Loucy (cell line): ENCODE results near the gene TEX35.

Experiments
- H2AFZ ChIP-seq: fragments of 200-600 bp; sonication (generic); 2 replicates; pipeline ENCODE4 v1.6.0; 2016; ENCODE audit warnings: antibody characterized with exemption, mild to moderate bottlenecking, low read length, moderate library complexity
- H3F3A ChIP-seq: fragments of 200-600 bp; 2 replicates; pipeline ENCODE4 v1.6.0; 2016; ENCODE audit warnings: antibody characterized with exemption, low read depth, mild to moderate bottlenecking
- H3K27me3 ChIP-seq: fragments of 200-600 bp; sonication (generic); 2 replicates; pipeline ENCODE4 v1.6.1; 2014; ENCODE audit warnings: low read length, mild to moderate bottlenecking; ENCODE audit not compliant: insufficient read depth, poor library complexity, severe bottlenecking
- H3K36me3 ChIP-seq: fragments of 200-600 bp; sonication (generic); 2 replicates; pipeline ENCODE4 v1.6.1; 2016; ENCODE audit warnings: low read length; ENCODE audit not compliant: insufficient read depth
- H3K4me1 ChIP-seq: fragments of 200-600 bp; sonication (generic); 2 replicates; pipeline ENCODE4 v1.5.1; 2014; ENCODE audit warnings: low read length, mild to moderate bottlenecking; ENCODE audit not compliant: insufficient read depth, poor library complexity, severe bottlenecking
- H3K4me2 ChIP-seq: fragments of 200-600 bp; sonication (generic); 2 replicates; pipeline ENCODE4 v1.6.0; 2014; ENCODE audit warnings: antibody characterized with exemption, low read length, low read depth, mild to moderate bottlenecking; ENCODE audit not compliant: poor library complexity, severe bottlenecking
- H3K4me3 ChIP-seq: fragments of 200-600 bp; sonication (generic); 2 replicates; pipeline ENCODE4 v1.5.1; 2014; ENCODE audit warnings: low read length, mild to moderate bottlenecking, mixed read lengths; ENCODE audit not compliant: poor library complexity, severe bottlenecking
- H3K79me2 ChIP-seq: fragments of 200-600 bp; sonication (generic); 2 replicates; pipeline ENCODE4 v1.6.1; 2014; ENCODE audit warnings: low read length; ENCODE audit not compliant: insufficient read depth
- H3K9ac ChIP-seq: fragments of 200-600 bp; sonication (generic); 2 replicates; pipeline ENCODE4 v1.6.0; 2014; ENCODE audit warnings: mild to moderate bottlenecking, low read depth, low read length, moderate library complexity; ENCODE audit not compliant: poor library complexity, severe bottlenecking
- H3K9me2 ChIP-seq: fragments of 200-600 bp; sonication (generic); replicated peaks from 2 replicates; pipeline ENCODE4 v1.6.1; 2016; ENCODE audit warnings: low read depth, low read length, mixed read lengths
- H3K9me3 ChIP-seq: fragments of 200-600 bp; sonication (generic); 2 replicates; pipeline ENCODE4 v1.6.1; 2014; ENCODE audit warnings: mild to moderate bottlenecking, antibody characterized with exemption, low read length, low read depth; ENCODE audit not compliant: insufficient read depth
- H4K20me1 ChIP-seq: fragments of 200-600 bp; sonication (generic); 2 replicates; pipeline ENCODE4 v1.6.0; 2014; ENCODE audit warnings: antibody characterized with exemption, low read length, mild to moderate bottlenecking; ENCODE audit not compliant: insufficient read depth, poor library complexity, severe bottlenecking
- CTCF ChIP-seq: fragments of 200-600 bp; sonication (generic); conservative IDR thresholded peaks from 2 replicates; pipeline ENCODE4 v1.5.1; 2014; ENCODE audit warnings: mild to moderate bottlenecking, antibody characterized with exemption, low read length
- EZH2phosphoT487 ChIP-seq: fragments of 200-600 bp; IDR thresholded peaks from 2 replicates; pipeline ENCODE4 v1.6.1; 2018; ENCODE audit warnings: antibody characterized with exemption, mild to moderate bottlenecking, moderate library complexity, borderline replicate concordance

TEX35 gene

GRCh38 chr1:178483251-178483957 lies 29.5 kb upstream of the TEX35 start:
- H3K27me3 ChIP-seq = no peaks in the 10 kb centered on the region
- H3K9me2 ChIP-seq = no peaks in the 10 kb centered on the region
- no peaks in the 10 kb centered on the region for H3K9me3 ChIP-seq
- no peak overlapping the region for H3K9ac ChIP-seq
- H3K4me1 ChIP-seq = no peaks in the 10 kb centered on the region
- no peak overlapping the region for H2AFZ ChIP-seq
- no peaks in the 10 kb centered on the region for H3K36me3 ChIP-seq
- no peaks in the 10 kb centered on the region for H4K20me1 ChIP-seq
- no peaks in the 10 kb centered on the region for H3K79me2 ChIP-seq
- TF ChIP-seq EZH2phosphoT487 (no peak), CTCF (no peak)
- no peaks in the 10 kb centered on the region for H3F3A ChIP-seq
- no peak overlapping the region for H3K4me3 ChIP-seq
- H3K4me2 ChIP-seq = no peak overlapping the region

GRCh38 chr1:178484698-178485225 lies 28.1 kb upstream of the TEX35 start:
- no peaks in the 10 kb centered on the region for H3K9me2 ChIP-seq
- TF ChIP-seq EZH2phosphoT487 (no peak), CTCF (no peak)
- no peaks in the 10 kb centered on the region for H3F3A ChIP-seq
- no peaks in the 10 kb centered on the region for H4K20me1 ChIP-seq
- no peaks in the 10 kb centered on the region for H3K36me3 ChIP-seq
- H2AFZ ChIP-seq = no peak overlapping the region
- H3K4me1 ChIP-seq = no peaks in the 10 kb centered on the region
- H3K4me3 ChIP-seq = no peak overlapping the region
- H3K9me3 ChIP-seq = no peaks in the 10 kb centered on the region
- no peaks in the 10 kb centered on the region for H3K27me3 ChIP-seq
- no peak overlapping the region for H3K4me2 ChIP-seq
- no peaks in the 10 kb centered on the region for H3K79me2 ChIP-seq
- H3K9ac ChIP-seq = no peak overlapping the region

GRCh38 chr1:178485541-178485981 lies 27.3 kb upstream of the TEX35 start:
- no peaks in the 10 kb centered on the region for H3K27me3 ChIP-seq

More at GRCh38 chr1:178485541-178485981, 27.3 kb upstream of the TEX35 start:
- Histone ChIP-seq H3K9me3 (no peaks in the 10 kb centered on the region), H3K4me3 (no peak overlapping the region), H2AFZ (no peak overlapping the region), H3F3A (no peaks in the 10 kb centered on the region), H3K4me1 (no peaks in the 10 kb centered on the region), H3K9ac (no peak overlapping the region), H3K36me3 (no peaks in the 10 kb centered on the region), H3K9me2 (no peaks in the 10 kb centered on the region), H3K79me2 (no peaks in the 10 kb centered on the region), H3K4me2 (no peak overlapping the region), H4K20me1 (no peaks in the 10 kb centered on the region)
- TF ChIP-seq CTCF (no peak), EZH2phosphoT487 (no peak)
